SK-N-SH (cell line): ENCODE results near the gene TUT1.

Source experiments
- CTCF ChIP-seq: fragments of 200-600 bp; sonication (generic); IDR thresholded peaks from 2 replicates; pipeline ENCODE4 v1.6.1; 2017; ENCODE audit warnings: antibody characterized with exemption, mild to moderate bottlenecking, moderate library complexity
- POLR2AphosphoS5 ChIP-seq: IDR thresholded peaks from 2 replicates; pipeline ENCODE4 v1.6.1; 2012; ENCODE audit warnings: low read depth, low read length
- SMC3 ChIP-seq: IDR thresholded peaks from 2 replicates; pipeline ENCODE4 v1.6.1; 2012; ENCODE audit warnings: low read depth, low read length, improper control_type of control experiment

GRCh38 chr11:62569611-62570010, 21.7 kb downstream of the TUT1 start:
- no peak for TF ChIP-seq POLR2AphosphoS5
- no peak for TF ChIP-seq CTCF
- TF ChIP-seq SMC3, result no peak
